AG04450 (cell line): ENCODE results near the gene AK9. TPM values are rescaled to one million over a fixed set of nuclear protein-coding genes. Genes with fewer than 3 reads are reported as not detected.
"Not testable (repeated sequence)": the region's sequence is repeated elsewhere in the genome, so short reads cannot be mapped to it uniquely, and the experiment has no call there.

Experiments used
- CTCF ChIA-PET: fragments of 300-600, 350-600 bp; formaldehyde crosslinking; extraction: SDS; loops from one replicate; lab custom pipeline; 2022; ENCODE audit warnings: antibody characterized with exemption, inconsistent platforms; lab: Charles Lee
- POLR2A ChIA-PET: fragments of 350-600 bp; formaldehyde crosslinking; extraction: SDS; loops from one replicate; lab custom pipeline; 2021; ENCODE audit warnings: antibody characterized with exemption, inconsistent platforms; lab: Yijun Ruan, JAX
- DNase-seq: peaks from one replicate; pipeline ENCODE4 v3.0.0-alpha.2; 2011; ENCODE audit warnings: low read depth, low spot score
- H3K27ac ChIP-seq: one replicate; pipeline ENCODE4 v1.5.1; 2012; ENCODE audit warnings: low read depth, low read length, control low read depth
- H3K27me3 ChIP-seq: one replicate; pipeline ENCODE4 v1.6.0; 2012; ENCODE audit warnings: low read length; ENCODE audit not compliant: control insufficient read depth, insufficient read depth
- H3K4me3 ChIP-seq: 2 replicates; pipeline ENCODE4 v1.5.1; 2011; ENCODE audit warnings: mild to moderate bottlenecking, low read depth, low read length, control low read depth
- H3K9me3 ChIP-seq: 2 replicates; pipeline ENCODE4 v1.5.1; 2012; ENCODE audit warnings: low read length; ENCODE audit not compliant: control insufficient read depth, insufficient read depth
- polyA plus RNA-seq: library from polyadenylated mRNA; depleted of rRNA; stranded (reverse); fragments of >200 nt; gene quantifications from 2 replicates; pipeline ENCODE4 v1.2.3, GENCODE V29; 2011
- TF ChIP-seq, protein P1 (sequence below): IDR thresholded peaks from 2 replicates; pipeline ENCODE4 v1.5.1; 2011; ENCODE audit warnings: low read depth, low read length, control low read depth, inconsistent platforms

Gene AK9
- polyA plus RNA-seq, 1 experiment = 3.6 TPM

DNA sequence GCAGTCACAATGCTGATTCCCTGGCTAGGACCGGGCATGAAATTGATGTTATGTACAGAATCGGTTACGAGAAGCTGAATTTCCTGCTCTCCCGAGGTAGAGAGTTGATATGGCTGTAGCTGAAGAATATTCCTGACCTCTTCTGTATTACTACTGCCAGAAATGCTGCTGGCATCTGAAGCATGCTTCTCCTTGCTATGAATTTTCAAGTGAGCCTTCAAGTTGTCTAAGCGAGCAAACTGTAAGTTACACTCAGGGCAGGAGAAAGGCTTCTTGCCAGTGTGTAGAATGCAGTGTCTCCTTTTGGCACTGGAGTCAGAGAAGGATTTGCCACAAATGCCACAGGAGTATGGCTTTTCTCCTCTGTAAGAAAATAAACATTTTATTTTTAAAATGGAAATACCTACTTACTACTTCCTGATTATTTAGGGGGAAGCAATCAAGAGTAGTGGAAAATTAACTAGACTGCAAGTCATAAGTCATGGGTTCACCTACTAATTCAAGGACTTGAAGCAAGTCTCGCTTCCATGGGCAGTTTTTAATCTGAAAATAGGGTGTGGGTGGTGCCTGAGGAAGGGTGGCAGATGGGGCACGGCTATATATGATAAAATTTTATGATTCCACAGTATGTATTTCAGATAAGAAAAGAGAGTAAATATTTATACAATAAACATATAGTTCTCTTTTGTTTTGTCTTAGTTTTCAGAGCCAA, 224.6 kb downstream of the AK9 start:
- H3K27me3 ChIP-seq = no peaks in the 10 kb centered on the region

DNA sequence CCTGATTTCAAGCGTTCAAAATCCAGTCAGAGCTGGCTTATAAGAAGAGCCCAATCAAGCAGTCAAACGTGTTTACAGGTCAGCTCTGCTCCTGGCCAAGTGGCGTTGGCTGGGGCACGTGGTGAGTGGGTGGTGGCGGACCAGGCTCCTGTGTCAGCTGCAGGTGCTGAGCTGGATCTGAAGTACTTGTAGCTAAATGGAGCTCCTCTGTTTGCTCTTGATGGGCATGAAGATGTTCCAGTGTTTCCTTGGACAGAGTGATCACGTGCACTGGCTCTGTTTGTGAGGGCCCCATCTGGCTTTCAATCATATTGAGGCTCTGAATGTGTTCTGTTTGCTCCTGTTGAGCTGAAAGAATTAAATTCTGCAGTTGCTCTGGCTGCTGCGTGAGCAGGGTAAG, 225.2 kb downstream of the AK9 start:
- POLR2A ChIA-PET = no interaction called here
- TF ChIP-seq, protein P1, sequence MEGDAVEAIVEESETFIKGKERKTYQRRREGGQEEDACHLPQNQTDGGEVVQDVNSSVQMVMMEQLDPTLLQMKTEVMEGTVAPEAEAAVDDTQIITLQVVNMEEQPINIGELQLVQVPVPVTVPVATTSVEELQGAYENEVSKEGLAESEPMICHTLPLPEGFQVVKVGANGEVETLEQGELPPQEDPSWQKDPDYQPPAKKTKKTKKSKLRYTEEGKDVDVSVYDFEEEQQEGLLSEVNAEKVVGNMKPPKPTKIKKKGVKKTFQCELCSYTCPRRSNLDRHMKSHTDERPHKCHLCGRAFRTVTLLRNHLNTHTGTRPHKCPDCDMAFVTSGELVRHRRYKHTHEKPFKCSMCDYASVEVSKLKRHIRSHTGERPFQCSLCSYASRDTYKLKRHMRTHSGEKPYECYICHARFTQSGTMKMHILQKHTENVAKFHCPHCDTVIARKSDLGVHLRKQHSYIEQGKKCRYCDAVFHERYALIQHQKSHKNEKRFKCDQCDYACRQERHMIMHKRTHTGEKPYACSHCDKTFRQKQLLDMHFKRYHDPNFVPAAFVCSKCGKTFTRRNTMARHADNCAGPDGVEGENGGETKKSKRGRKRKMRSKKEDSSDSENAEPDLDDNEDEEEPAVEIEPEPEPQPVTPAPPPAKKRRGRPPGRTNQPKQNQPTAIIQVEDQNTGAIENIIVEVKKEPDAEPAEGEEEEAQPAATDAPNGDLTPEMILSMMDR = no peak
- Histone ChIP-seq H3K4me3 (no peak overlapping the region), H3K9me3 (no peaks in the 10 kb centered on the region), H3K27me3 (no peaks in the 10 kb centered on the region), H3K27ac (no peak overlapping the region)
- CTCF ChIA-PET = no interaction called here
- no peak for DNase-seq

More for the DNA sequence above, 224.6 kb downstream of the AK9 start:
- Histone ChIP-seq H3K4me3 (no peak overlapping the region), H3K9me3 (no peaks in the 10 kb centered on the region), H3K27ac (no peak overlapping the region)
- CTCF ChIA-PET = no interaction called here
- DNase-seq = no peak
- TF ChIP-seq, protein P1 = no peak
- POLR2A ChIA-PET = no interaction called here

DNA sequence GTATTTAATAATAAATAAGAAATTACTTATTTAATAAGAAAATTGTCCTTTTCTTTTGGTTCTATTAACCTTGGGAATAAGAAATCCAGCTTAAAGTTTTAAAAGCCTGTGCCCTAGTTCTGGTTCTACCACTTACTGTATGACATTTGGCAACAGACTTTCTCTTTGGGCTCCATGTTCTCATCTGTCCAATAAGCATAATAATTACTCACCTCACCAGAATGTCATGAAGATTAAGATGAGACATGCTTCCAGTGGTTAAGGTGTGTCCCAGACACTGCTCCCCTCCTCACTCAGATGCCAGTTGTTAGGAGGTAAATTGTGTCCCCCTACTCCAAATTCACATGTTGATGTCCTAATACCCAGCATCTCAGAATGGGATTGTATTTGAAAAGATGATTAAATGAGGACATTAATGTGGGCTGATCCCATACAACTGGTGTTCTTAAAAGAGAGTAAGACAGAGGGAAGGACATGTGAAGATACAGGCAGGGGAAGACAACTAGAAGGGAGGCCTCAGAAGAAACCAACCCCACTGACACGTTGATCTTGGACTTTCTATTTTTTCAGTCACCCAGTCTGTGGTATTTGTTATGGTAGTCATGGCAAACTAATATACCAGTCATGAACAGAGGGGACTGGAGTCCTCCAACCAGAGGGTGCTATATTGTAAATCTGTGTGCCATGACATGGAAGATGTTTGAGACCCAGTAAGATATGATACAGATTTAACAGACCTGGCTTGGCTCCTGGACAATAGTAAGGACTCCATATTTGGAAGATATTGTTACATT, 229.1 kb downstream of the AK9 start:
- Histone ChIP-seq H3K9me3 (no peaks in the 10 kb centered on the region), H3K4me3 (no peak overlapping the region), H3K27ac (no peak overlapping the region), H3K27me3 (no peaks in the 10 kb centered on the region)
- ChIA-PET CTCF (interaction anchor here (1.5 kb wide), 1 partner anchor 577 kb away, joined by 4 read pairs; no protein-coding TSS in a partner anchor), POLR2A (no interaction called here)
- no peak for DNase-seq
- TF ChIP-seq, protein P1 = no peak

DNA sequence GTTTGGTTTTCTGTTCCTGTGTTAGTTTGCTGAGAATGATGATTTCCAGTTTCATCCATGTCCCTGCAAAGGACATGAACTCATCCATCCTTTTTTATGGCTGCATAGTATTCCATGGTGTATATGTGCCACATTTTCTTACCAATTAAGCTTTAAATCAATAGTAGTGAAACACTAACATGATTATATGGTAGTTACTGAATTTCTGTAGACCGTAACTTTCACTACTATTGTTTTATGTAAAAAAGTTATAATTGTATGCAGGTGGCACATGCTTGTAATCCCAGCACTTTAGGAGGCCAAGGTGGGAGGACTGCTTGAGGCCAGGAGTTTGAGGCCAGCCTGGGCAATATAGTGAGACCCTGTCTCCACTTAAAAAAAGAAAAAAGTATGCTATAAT, 229.8 kb downstream of the AK9 start:
- H3K4me3 ChIP-seq, H3K27ac ChIP-seq, H3K9me3 ChIP-seq, H3K27me3 ChIP-seq, POLR2A ChIA-PET, DNase-seq: not testable (repeated sequence)
- CTCF ChIA-PET = interaction anchor here (1.5 kb wide), 1 partner anchor 578 kb away, joined by 4 read pairs; no protein-coding TSS in a partner anchor

DNA sequence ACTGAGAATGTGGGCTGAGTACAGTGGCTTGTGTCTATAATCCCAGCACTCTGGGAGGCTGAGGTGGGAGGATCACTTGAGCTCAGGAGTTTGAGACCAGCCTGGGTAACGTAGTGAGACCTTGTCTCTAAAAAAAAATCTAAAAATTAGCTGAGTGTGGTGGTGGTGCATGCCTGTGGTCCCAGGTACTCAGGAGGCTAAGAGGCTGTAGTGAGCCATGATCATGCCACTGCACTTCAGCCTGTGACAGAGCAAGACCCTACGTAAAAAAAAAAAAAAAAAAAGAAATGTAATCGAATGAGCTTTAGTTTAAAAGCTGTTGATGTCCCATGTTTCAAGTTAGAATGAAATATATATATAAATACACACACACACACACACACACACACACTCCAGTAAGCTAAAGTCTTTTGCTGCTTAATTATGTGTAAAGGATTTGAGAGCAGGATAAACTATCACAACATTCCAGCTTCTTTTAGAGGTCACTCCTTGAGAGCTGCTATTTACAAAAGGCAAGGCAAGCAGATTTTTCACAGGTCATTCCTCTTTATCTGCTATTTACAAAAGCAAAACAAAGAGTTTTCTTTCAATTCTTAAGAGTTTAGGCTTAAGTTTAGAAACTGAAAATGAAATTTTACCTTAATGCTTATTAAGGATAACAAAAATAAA, 230.7 kb downstream of the AK9 start:
- CTCF ChIA-PET = interaction anchor here (1.5 kb wide), 1 partner anchor 579 kb away, joined by 4 read pairs; no protein-coding TSS in a partner anchor
- H3K27me3 ChIP-seq = no peaks in the 10 kb centered on the region
- POLR2A ChIA-PET = interaction anchor here (0.6 to 1.2 kb wide), 2 partner anchors 19 to 33 kb away, joined by 3 read pairs; partner anchors contain the start of gene SMPD2
- DNase-seq = no peak
- TF ChIP-seq, protein P1 = no peak
- no peak overlapping the region for H3K4me3 ChIP-seq
- no peaks in the 10 kb centered on the region; the same call in 1 of the 2 replicates for H3K9me3 ChIP-seq
- no peak overlapping the region for H3K27ac ChIP-seq
